Fibroblast of peridontal ligament (primary cell): ENCODE results near the gene GLT1D1.

Experiments
- DNase-seq: peaks from one replicate; pipeline ENCODE4 v3.0.0-alpha.2; 2010; ENCODE audit errors: extremely low read depth

The GLT1D1 gene

GRCh38 chr12:128914908-128915563 is 61.8 kb downstream of the GLT1D1 start:
- DNase-seq, result no peak

DNA sequence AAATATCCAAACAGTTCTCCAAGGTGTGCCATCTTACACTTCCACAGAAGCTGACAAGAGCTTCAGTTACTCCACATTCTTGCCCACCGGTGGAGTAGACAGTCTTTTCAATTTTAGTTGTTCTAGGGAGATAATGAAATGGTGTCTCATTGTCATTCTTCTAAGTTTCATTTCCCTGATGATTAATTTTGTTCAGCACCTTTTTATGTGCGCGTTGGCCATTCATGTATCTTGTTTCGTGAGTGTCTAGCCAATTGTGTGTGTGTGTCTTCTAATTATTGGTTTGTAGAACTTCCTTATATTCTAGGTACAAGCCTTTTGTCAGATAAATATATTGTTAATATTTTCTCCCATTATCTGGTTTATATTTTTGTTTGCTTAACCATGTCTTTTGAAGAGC is 63.1 kb downstream of the GLT1D1 start:
- DNase-seq, result no peak

DNA sequence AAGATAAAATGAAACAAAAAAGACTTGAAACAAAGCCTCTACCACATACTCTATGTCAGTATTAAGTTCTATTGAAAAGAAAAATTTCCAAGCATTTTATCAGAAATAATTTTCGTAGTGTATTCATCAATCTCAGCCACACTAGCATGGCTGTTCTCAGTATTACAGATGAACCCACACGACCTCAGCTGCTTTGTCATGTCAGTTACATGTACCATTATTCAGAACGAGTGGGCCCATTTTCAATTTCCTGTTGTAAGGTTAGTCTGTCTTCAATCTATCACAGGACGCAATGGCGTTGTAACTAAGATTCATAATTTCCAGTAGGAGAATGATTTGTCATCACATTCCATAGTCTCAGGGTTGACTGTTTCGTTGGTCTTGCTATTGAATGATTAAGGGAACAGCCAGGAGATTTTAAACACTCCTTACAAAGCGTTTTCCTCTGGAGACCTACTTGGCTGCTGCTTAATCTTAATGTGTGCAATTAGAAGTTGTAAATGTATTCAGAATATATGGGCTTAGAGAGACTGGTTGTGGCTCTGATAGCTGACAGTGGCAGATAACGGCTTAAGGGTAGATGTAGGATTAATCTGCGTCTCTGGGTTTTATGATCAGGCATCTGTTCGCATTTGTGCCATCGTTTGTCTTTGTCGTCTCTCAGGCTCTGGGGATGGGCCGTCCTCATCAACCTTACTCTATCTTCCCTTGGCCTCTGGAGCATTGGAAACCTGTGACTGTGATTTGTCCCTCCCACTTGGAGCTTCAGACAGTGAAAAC is 65.4 kb downstream of the GLT1D1 start:
- no peak for DNase-seq

GRCh38 chr12:128920468-128920867 is 67.2 kb downstream of the GLT1D1 start:
- no peak for DNase-seq

GRCh38 chr12:128928361-128928760 is 75.1 kb downstream of the GLT1D1 start:
- no peak for DNase-seq

- no peak for DNase-seq
These were observed 75.8 kb downstream of the GLT1D1 start for GRCh38 chr12:128929057-128929456.

DNA sequence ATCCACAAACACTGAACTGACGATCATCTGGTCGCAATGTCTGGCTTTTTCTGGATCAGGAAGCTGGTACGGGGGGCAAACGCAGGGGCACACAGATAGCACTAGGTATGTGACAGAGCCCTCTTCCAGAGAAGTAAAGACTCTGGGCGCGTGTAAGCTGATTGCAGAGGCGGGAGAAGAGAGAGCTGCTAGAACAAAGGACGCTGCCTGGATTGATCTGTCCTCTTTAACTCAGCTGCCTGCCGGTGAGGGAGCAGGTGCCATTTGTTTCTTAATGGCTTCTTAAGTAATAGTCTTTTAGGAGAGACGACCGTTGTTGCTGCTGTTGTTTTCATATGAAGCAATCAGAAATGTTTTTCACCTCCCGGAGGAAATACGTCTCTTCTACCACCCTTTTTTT is 77.3 kb downstream of the GLT1D1 start:
- DNase-seq, result no peak

DNA sequence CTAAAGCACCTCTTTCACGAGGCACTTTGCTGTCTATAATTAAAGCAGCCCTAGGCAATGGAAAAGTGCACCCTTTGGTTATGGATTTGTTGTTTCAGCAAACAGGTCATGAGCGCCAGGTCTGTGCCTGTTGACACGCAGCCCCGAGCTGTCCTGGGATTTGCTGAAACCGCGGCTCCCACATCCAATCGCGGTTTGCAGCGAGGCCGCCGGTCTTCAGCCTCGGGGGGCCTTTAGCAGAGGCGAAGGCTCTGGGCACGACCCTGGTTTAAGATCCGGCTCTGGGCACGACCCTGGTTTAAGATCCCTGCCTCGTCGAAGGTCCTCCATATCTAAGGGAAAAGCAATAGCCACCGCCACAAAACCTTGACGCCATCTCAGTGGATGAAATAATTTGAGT is 79.2 kb downstream of the GLT1D1 start:
- no peak for DNase-seq

DNA sequence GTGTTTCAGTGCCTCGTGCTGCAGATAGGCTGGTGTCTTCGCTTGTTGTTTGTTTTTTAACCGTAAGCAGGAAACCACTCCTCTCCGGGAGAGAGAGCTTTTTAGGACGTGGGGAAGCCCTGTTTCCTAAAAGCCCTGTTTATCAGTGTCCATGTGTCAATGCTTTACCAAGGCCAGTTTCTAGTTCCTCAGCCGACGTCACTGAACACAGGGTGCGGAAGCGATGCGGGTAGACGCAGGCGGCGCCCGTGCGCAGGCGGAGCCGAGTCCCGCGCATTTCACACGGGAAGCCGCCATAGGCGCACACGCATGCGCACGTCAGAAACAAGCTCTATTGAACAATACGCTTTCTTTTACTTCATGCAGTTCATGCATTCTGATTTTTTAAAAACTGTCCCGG is 79.8 kb downstream of the GLT1D1 start:
- DNase-seq, result no peak

DNA sequence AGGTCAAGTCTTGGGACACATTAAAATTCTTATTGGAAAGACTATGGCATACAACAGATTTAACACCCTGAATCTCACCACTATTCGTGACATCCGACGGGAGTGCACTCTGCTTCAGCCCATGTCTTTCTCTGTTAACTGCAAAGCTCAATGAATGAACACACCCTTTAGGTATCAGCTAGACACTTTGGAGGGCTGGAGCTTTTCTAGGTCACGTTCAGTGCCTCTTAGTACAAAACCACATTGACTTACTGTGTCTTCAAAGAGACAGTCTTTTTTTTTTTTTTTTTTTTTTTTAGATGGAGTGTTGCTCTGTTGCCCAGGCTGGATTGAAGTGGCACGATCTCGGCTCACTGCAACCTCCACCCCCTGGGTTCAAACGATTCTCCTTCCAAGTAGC is 80.6 kb downstream of the GLT1D1 start:
- DNase-seq, result no peak

GRCh38 chr12:128938886-128939285 is 85.6 kb downstream of the GLT1D1 start:
- DNase-seq, result no peak

- no peak for DNase-seq
These were observed 87.0 kb downstream of the GLT1D1 start for GRCh38 chr12:128940090-128940888.

- no peak for DNase-seq
These were observed 87.7 kb downstream of the GLT1D1 start for GRCh38 chr12:128940974-128941373.

DNA sequence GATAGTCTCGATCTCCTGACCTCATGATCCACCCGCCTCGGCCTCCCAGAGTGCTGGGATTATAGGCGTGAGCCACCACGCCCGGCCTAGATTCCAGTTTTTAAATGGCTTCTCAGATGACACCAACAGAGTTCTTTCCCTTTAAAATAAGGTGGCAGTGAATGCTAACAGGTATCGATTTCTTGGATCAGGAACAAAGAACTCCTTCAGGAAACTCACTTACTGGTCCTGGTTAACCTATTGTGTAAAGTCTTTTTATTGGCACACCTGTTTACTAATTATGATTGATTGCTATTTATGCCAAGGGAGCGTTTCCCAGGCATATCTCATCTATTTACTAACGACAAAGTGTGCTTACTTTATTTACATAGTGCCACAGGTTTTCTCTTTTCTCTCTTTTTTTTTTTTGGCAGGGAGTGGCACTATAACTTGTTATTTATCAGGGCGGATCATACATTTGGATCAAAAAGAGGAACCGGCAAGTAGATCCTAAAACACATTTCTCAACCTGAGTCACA is 89.7 kb downstream of the GLT1D1 start:
- no peak for DNase-seq

GRCh38 chr12:128944956-128945355 is 91.7 kb downstream of the GLT1D1 start:
- no peak for DNase-seq

- no peak for DNase-seq
These were observed 93.9 kb downstream of the GLT1D1 start for GRCh38 chr12:128947209-128947608.

DNA sequence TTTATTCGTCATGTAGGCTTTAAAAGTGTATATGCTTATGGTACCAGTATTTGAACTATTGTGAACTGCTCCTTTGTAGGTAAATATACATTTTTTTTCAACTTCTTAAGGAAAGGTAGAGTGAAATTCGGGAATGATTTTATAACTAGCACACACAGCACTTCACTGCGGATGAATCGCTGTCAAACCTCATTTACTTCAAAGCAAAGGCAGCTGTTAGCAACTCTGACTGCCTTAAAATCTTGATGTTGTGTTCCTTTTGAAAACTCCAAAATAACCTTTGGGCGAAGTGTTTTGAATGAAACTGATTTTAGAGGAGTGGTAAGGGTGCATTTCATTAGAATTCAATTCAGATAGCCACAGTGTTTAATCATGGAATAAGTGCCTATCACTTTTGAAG is 95.8 kb downstream of the GLT1D1 start:
- no peak for DNase-seq

- DNase-seq, result no peak
These were observed 98.2 kb downstream of the GLT1D1 start for GRCh38 chr12:128951448-128951847.

GRCh38 chr12:128956755-128957154 is 103.5 kb downstream of the GLT1D1 start:
- no peak for DNase-seq

DNA sequence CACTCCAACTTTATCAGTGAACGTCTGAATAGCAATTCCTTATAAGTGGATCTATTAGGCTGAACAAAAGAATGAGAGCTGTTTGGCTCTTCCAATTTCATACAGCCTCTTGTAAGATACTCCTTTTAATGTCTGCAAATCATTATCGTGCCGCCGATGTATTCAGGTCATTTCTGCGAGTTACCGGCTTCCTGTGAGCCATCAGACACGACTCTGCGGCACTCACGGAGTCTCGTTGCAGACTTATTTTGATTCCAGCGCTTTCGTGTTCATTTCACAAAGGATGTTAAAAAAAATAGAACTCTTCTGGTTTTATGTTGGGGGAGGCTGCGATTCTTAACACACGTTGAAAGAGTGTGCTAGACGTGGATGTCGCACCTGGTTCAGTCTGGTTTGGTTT is 106.6 kb downstream of the GLT1D1 start:
- no peak for DNase-seq

DNA sequence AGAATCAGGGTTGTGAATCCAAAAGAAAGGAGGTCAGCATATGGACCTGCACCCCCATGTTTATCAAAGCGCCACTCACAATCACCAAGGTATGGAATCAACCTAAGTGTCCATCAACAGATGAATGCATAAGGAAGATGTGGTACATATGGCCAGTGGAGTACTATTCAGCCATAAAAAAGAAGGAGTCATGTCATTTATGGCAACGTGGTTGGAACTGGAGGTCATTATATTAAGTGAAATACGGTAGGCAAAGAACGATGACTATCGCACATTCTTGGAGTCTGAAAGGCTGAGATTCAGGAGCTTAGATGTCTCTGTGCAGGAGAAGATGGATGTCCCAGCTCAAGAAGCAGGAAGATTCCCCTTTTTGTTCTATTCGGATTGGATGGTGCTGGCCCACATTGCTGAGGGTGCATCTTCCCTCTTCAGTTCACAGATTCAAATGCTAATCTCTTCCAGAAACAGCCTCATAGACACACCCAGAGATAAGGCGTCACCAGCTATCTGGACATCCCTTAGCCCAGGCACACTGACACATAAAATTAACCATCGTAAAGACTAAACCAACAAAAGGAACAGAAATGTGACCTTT is 108.1 kb downstream of the GLT1D1 start:
- no peak for DNase-seq

DNA sequence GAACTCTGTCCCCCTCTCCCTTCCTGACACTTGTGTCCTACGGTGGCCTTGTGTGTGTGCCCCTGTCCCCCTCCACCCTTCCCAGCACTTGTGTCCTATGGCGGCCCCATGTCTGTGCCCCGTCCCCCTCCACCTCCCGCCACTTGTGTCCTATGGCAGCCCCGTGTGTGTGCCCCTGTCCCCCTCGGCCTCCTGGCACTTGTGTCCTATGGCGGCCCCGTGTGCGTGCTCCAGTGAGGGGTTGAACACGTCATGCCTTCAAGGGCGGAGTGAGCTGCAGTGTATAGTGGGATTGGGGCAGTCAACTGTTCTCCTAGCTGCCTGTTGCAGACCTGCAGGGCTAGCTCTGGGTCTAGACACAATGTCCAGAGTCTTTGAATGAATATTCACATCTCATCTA is 108.7 kb downstream of the GLT1D1 start:
- no peak for DNase-seq
